GM12801 (cell line): Measurements from ENCODE around the gene KLHL2.

Source experiments
- TF ChIP-seq, protein P1 (sequence below): IDR thresholded peaks from one replicate; pipeline ENCODE4 v1.5.1; 2011; ENCODE audit warnings: control low read depth; ENCODE audit not compliant: insufficient read length; ENCODE audit errors: extremely low read depth

Gene KLHL2, protein sequence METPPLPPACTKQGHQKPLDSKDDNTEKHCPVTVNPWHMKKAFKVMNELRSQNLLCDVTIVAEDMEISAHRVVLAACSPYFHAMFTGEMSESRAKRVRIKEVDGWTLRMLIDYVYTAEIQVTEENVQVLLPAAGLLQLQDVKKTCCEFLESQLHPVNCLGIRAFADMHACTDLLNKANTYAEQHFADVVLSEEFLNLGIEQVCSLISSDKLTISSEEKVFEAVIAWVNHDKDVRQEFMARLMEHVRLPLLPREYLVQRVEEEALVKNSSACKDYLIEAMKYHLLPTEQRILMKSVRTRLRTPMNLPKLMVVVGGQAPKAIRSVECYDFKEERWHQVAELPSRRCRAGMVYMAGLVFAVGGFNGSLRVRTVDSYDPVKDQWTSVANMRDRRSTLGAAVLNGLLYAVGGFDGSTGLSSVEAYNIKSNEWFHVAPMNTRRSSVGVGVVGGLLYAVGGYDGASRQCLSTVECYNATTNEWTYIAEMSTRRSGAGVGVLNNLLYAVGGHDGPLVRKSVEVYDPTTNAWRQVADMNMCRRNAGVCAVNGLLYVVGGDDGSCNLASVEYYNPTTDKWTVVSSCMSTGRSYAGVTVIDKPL

DNA sequence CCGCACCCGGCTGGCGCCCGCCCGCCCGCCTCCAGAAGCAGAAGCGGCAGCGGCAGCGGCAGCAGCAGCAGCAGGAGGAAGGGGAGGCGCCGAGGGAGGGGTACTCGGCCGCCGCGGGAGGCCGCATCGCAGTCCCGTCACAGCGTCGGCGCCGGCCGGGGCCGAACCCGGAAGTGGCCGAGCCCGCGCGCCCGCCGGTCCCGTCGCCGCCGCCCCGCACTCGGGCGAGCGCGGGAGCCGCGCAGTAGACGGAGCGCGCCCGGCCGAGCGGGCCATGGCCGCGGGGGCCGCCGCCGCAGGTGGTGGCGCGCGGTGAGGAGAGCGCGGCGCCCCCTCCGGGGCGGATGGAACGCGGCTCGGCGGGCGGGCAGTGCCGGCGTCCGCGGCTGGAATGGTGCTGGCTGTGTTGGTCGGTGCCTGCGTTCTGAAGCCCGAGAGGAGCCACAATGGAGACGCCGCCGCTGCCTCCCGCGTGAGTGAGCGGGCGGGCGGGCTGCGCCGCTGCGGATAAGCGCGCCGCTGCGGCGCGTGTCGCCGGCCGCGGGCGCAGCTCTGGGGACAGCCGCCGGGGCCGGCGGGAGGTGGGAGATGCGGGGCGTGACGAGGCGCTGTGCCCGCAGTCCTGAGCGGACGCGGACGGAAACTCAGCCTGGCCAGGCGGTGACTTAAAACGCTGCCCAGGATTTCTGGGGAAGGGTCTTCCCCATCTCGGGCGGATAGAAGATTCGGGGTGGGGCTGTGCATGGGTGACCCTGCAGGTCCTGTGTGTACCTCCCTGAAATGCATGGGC is at the start of gene KLHL2:
Gene KLHL2 (plus strand): TSS at position 131 of the 790 bp plus-strand sequence. CDS start 316 bp downstream, at position 447.
- TF ChIP-seq, protein P1, sequence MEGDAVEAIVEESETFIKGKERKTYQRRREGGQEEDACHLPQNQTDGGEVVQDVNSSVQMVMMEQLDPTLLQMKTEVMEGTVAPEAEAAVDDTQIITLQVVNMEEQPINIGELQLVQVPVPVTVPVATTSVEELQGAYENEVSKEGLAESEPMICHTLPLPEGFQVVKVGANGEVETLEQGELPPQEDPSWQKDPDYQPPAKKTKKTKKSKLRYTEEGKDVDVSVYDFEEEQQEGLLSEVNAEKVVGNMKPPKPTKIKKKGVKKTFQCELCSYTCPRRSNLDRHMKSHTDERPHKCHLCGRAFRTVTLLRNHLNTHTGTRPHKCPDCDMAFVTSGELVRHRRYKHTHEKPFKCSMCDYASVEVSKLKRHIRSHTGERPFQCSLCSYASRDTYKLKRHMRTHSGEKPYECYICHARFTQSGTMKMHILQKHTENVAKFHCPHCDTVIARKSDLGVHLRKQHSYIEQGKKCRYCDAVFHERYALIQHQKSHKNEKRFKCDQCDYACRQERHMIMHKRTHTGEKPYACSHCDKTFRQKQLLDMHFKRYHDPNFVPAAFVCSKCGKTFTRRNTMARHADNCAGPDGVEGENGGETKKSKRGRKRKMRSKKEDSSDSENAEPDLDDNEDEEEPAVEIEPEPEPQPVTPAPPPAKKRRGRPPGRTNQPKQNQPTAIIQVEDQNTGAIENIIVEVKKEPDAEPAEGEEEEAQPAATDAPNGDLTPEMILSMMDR = no peak

DNA sequence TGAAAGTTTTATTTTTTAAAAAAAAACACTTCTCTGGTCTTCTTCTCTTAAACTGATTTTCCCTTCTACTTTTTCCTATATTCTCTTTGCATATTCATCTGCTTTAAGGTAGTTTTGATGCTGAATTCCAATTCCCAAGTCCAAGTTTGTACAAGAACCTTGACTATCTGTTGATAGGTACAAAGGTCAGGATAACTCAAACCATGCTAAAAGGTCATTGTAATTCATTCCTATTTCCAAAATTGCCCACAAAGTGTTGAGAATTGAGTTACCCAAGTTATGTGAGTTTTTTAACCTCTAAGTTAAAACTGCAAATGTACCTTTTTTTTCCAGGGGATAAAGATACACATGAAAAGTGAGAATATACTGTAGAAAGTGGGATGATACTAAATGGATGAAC is 48.6 kb upstream of the KLHL2 start:
- TF ChIP-seq, protein P1 = no peak

DNA sequence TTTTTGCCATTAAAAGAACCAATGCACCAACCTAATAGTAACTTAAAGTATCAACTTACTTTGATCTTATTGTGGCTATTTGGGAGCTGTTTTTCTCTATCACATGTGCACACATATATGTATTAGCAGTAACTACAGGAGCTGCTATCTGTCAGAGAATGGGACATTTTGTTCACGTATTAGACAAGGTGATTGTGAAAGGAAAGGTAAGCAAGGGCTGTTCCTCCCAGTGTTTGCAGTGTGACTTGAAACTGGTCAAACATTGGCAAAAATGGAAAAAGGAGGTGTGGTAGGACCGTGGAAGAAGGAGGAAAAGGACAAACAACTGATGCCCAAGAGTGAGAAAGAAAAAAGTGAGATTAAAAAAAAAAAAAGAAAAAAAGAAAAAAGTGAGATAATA is 43.1 kb upstream of the KLHL2 start:
- TF ChIP-seq, protein P1 = no peak

DNA sequence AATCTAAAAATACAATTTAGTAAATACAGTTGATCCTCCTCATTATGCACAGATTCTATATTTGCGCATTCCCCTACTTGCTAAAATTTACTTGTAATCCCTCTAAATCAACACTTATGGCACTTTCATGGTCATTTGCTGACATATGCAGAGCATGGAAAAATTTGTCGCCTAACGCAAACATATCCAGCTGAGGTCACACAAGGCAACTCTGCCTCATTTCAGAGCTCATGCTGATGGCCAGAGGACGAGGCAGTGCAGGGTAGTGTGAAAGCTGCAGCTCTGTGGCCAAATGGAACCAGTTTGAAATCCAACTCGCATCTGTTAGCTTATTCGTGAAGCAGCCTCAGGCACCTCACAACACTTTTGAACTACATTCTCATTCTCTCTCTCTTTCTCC is 39.7 kb upstream of the KLHL2 start:
- TF ChIP-seq, protein P1 = no peak

DNA sequence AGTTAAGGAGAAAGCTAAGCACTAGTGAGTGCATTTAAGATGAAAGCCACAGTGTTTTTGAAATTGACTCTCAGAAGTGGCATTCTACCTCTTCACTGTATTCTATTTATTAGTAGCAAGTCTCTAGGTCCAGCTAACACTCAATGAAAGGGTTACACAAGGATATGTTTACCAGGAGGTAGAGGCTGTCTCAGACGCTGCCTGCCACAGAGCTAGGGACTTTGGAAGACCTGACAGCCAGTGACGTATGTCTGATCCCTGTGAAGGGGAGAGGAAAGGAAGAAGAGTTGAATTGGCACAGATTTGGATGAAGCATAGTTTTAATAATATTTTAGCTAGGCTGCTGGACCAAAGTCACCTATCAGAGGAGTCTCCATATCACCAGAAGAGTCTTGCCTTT is 36.5 kb upstream of the KLHL2 start:
- TF ChIP-seq, protein P1 = no peak

DNA sequence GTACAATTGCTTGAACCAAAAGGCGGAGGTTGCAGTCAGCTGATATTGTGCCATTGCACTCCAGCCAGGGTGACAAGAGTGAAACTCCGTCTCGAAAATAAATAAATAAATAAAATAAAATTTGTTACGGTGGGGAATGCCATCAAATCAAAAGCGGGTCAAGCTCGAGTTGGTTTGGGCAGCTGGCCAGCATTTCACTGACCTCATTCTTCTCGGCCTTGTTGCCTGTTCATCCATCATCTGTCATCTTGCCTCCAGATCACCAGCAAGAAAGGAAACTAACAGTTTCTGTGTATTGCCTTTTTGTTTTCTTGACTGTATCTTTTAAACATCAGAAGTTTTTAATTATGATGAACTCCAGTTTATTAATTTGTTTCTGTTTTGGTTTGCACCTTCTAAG is 31.5 kb upstream of the KLHL2 start:
- TF ChIP-seq, protein P1 = no peak
